ENCODE data around the gene SH3BGRL3. TPM values are rescaled to one million over a fixed set of nuclear protein-coding genes. Genes with fewer than 3 reads are reported as not detected.

Gene SH3BGRL3
- total RNA-seq, 4 donors from 2014 or later: 31.6 to 60.2 (median 44.0) TPM

DNA sequence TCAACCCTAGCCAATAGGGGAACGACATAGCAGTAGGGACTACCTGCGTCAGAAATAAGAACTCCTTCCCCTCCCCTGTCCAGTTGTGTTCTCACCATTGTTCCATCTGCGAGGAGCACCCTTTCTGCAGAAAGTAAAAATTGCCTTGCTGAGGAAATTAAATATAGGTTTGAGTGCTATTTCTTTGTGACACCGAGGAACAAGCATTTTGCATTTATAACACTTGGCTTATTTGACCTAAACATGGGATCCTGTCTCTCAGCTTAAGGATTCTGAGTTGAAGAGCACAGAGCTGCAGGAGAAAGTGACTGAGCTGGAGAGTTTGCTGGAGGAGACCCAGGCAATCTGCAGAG, 10.7 kb upstream of the SH3BGRL3 start:
- no peak overlapping the region for H3K27ac ChIP-seq
- no peak overlapping the region for H3K4me3 ChIP-seq
- no peaks in the 10 kb centered on the region for H3K27me3 ChIP-seq
- WGBS, 2 donors (ENCODE audit: low coverage in 1 of 2): 85 to 94% methylated on average over 2 to 4 of the region's 4 CpGs
- TF ChIP-seq POLR2AphosphoS5 (IDR thresholded peaks at IDR 0.05): no peak
- TF ChIP-seq, protein P1, sequence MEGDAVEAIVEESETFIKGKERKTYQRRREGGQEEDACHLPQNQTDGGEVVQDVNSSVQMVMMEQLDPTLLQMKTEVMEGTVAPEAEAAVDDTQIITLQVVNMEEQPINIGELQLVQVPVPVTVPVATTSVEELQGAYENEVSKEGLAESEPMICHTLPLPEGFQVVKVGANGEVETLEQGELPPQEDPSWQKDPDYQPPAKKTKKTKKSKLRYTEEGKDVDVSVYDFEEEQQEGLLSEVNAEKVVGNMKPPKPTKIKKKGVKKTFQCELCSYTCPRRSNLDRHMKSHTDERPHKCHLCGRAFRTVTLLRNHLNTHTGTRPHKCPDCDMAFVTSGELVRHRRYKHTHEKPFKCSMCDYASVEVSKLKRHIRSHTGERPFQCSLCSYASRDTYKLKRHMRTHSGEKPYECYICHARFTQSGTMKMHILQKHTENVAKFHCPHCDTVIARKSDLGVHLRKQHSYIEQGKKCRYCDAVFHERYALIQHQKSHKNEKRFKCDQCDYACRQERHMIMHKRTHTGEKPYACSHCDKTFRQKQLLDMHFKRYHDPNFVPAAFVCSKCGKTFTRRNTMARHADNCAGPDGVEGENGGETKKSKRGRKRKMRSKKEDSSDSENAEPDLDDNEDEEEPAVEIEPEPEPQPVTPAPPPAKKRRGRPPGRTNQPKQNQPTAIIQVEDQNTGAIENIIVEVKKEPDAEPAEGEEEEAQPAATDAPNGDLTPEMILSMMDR (IDR thresholded peaks at IDR 0.05): no peak
- no peak for TF ChIP-seq EP300 (IDR thresholded peaks at IDR 0.05)
- no peak for TF ChIP-seq POLR2A (IDR thresholded peaks at IDR 0.05)
- peaks cover 0 to 61% of the 10 kb centered on the region in 2 donors for H3K36me3 ChIP-seq
- ATAC-seq: no peak
- H3K9me3 ChIP-seq: no peaks in the 10 kb centered on the region
- H3K4me1 ChIP-seq: no peaks in the 10 kb centered on the region

DNA sequence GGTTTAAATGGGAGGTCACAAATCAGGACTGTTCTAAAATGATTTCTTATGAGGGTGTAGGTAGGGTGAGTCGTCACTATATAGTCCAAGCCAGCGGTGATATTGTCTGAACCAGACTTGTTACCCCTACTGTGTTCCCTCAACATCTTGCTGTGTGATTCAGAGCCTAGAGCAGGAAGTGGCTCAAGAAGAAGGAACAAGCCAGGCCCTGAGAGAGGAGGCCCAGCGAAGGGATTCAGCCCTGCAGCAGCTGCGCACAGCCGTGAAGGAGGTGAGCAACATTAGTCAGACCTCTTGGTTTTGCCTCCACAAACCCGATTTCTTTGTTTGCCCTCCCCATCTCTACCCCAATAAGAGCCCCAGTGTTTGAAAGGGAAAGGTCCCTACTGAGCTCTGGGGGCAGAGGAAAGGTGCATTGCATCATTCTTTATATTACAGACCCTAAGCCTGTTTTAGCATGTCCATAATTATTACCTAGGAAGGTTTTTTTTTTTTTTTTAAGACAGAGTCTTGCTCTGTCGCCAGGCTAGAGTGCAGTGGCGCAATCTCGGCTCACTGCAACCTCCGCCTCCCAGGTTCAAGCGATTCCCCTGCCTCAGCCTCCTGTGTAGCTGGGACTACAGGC, 5.0 kb upstream of the SH3BGRL3 start:
- WGBS, 2 donors (ENCODE audit: low coverage in 1 of 2): 79 to 88% methylated on average over 7 to 11 of the region's 11 CpGs
- ATAC-seq: no peak
- H3K27me3 ChIP-seq: no peaks in the 10 kb centered on the region
- H3K4me1 ChIP-seq: peaks cover 0 to 46% (median 31%) of the 10 kb centered on the region in 3 donors
- no peak for TF ChIP-seq POLR2A (IDR thresholded peaks at IDR 0.05)
- TF ChIP-seq, protein P1 (IDR thresholded peaks at IDR 0.05): no peak
- no peak for TF ChIP-seq EP300 (IDR thresholded peaks at IDR 0.05)
- TF ChIP-seq POLR2AphosphoS5 (IDR thresholded peaks at IDR 0.05): no peak
- H3K27ac ChIP-seq: peak overlapping the region in 3 of 4 donors; percentile 95 to 97 (median 95)
- no peak overlapping the region for H3K4me3 ChIP-seq
- no peaks in the 10 kb centered on the region for H3K9me3 ChIP-seq
- peaks cover 0 to 29% of the 10 kb centered on the region in 2 donors for H3K36me3 ChIP-seq

DNA sequence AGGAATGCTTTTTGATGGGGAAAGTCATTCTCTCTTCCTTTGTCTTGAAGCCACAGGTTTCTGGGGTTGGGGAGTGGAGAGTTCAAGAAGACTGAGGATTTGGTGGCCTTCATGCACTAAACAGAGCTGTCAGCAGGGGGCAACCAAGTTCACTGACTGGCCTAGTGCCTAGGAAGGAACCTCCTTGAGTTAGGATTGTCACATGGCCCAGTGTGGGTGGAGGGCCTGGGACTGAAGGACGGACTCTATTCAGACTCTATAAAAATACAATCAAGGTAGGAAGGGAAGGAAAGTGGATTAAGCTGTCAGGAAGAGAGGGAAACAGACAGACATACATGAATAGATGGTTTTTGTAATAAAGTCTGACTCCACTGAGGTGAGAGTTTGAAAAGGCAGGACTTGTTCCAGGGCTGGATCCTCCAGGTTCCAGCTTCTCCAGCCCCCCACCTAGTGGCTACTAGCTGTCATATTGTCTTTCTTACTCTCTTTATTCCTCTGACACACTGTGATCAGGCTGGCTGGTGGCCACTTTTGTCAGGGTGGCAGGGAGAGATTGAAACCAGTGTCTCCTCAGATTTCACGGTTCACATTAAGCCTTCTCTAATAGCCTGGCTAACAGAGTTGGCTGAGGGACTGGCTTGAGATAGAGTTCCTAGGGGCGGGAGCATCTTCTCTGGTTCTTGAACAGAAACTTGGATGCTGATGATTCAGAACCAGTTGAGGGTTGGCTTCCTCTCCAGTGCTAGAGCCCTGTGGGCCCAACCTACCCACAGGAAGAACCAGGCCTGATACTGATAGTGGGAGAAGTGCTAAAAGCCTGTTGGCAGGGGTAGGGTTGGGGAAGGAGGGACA, 4.1 kb upstream of the SH3BGRL3 start:
- 0% methylated on average over 2 of the region's 3 CpGs; no CpG with 5 or more reads in 1 of the 2 donors for WGBS, 2 donors (ENCODE audit: low coverage in 1 of 2)
- Histone ChIP-seq H3K9me3 (no peaks in the 10 kb centered on the region), H3K27ac (peak overlapping the region; percentile 55 to 97 (median 95)), H3K4me3 (no peak overlapping the region), H3K27me3 (no peaks in the 10 kb centered on the region), H3K4me1 (peaks cover 0 to 52% (median 36%) of the 10 kb centered on the region in 3 donors), H3K36me3 (peaks cover 0 to 20% of the 10 kb centered on the region in 2 donors)
- ATAC-seq: peak; percentile 70
- TF ChIP-seq, protein P1 (IDR thresholded peaks at IDR 0.05): peak; percentile 86 to 91 (median 88)
- TF ChIP-seq POLR2A (IDR thresholded peaks at IDR 0.05) (no peak), EP300 (IDR thresholded peaks at IDR 0.05) (no peak), POLR2AphosphoS5 (IDR thresholded peaks at IDR 0.05) (peak; percentile 57)

DNA sequence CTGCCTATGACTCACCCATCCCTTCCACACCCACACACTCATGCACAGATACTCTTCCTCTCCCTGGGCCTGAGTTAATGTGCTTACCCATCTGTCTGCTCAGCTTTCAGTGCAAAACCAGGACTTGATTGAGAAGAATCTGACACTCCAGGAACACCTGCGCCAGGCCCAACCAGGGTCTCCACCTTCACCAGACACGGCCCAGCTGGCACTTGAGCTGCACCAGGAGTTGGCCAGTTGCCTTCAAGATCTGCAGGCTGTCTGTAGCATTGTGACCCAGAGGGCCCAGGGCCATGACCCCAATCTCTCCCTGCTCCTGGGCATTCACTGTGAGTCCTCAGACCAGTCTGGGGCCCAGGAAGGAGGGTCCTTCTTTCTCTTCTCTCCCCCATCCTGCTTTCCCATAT, 3.5 kb upstream of the SH3BGRL3 start:
- H3K4me1 ChIP-seq: peaks cover 0 to 59% (median 42%) of the 10 kb centered on the region in 3 donors
- WGBS, 2 donors (ENCODE audit: low coverage in 1 of 2): no CpG with 5 or more reads among the region's 2 CpGs
- no peaks in the 10 kb centered on the region for H3K27me3 ChIP-seq
- peak overlapping the region in 3 of 4 donors; percentile 95 to 97 (median 95) for H3K27ac ChIP-seq
- TF ChIP-seq EP300 (IDR thresholded peaks at IDR 0.05) (no peak), POLR2AphosphoS5 (IDR thresholded peaks at IDR 0.05) (no peak), POLR2A (IDR thresholded peaks at IDR 0.05) (no peak)
- TF ChIP-seq, protein P1 (IDR thresholded peaks at IDR 0.05): no peak
- ATAC-seq: no peak
- no peak overlapping the region for H3K4me3 ChIP-seq
- peaks cover 0 to 15% of the 10 kb centered on the region in 2 donors for H3K36me3 ChIP-seq
- H3K9me3 ChIP-seq: no peaks in the 10 kb centered on the region
